HepG2 (cell line): ENCODE data around the gene ORC4. TPM values are rescaled to one million over a fixed set of nuclear protein-coding genes. Genes with fewer than 3 reads are reported as not detected.

ENCODE experiments used
- ATF1 ChIP-seq: IDR thresholded peaks from 2 replicates; pipeline ENCODE4 v1.6.1; 2016; ENCODE audit warnings: mild to moderate bottlenecking, control low read depth
- DNMT3B ChIP-seq: conservative IDR thresholded peaks from 2 replicates; pipeline ENCODE4 v1.6.1; 2016; ENCODE audit warnings: missing biosample characterization, control low read depth
- DR1 ChIP-seq: sonication (generic); formaldehyde crosslinking; IDR thresholded peaks from 2 replicates; pipeline ENCODE4 v1.8.0; 2021; ENCODE audit warnings: mild to moderate bottlenecking, missing genetic modification reagents, inconsistent platforms
- ELF1 ChIP-seq: sonication (generic); formaldehyde crosslinking; IDR thresholded peaks from 2 replicates; pipeline ENCODE4 v1.4.0; 2020; ENCODE audit warnings: missing genetic modification reagents
- GTF3A ChIP-seq: sonication (generic); formaldehyde crosslinking; conservative IDR thresholded peaks from 2 replicates; pipeline ENCODE4 v1.4.0; 2020; ENCODE audit warnings: mild to moderate bottlenecking, missing genetic modification reagents
- HOXA5 ChIP-seq: sonication (generic); formaldehyde crosslinking; IDR thresholded peaks from 2 replicates; pipeline ENCODE4 v1.4.0; 2020; ENCODE audit warnings: missing genetic modification reagents
- JARID2 ChIP-seq: sonication (generic); formaldehyde crosslinking; IDR thresholded peaks from 2 replicates; pipeline ENCODE4 v1.8.1; 2023; ENCODE audit warnings: missing genetic modification reagents, inconsistent platforms; ENCODE audit not compliant: insufficient replicate concordance
- JUN ChIP-seq: sonication (generic); formaldehyde crosslinking; IDR thresholded peaks from 2 replicates; pipeline ENCODE4 v1.4.0; 2020; ENCODE audit warnings: mild to moderate bottlenecking, missing genetic modification reagents
- KLF13 ChIP-seq: sonication (generic); formaldehyde crosslinking; IDR thresholded peaks from 2 replicates; pipeline ENCODE4 v1.4.0; 2020; ENCODE audit warnings: mild to moderate bottlenecking, missing genetic modification reagents
- NFYC ChIP-seq: IDR thresholded peaks from 2 replicates; pipeline ENCODE4 v1.6.1; 2016; ENCODE audit warnings: missing genetic modification reagents, missing compliant biosample characterization
- NR3C1 ChIP-seq: sonication (generic); formaldehyde crosslinking; IDR thresholded peaks from 2 replicates; pipeline ENCODE4 v1.4.0; 2020; ENCODE audit warnings: missing genetic modification reagents
- POLR2AphosphoS5 ChIP-seq: IDR thresholded peaks from 2 replicates; pipeline ENCODE4 v1.6.1; 2012; ENCODE audit warnings: low read depth, low read length
- RBFOX2 ChIP-seq: fragments of 200-400 bp; formaldehyde crosslinking; IDR thresholded peaks from 2 replicates; pipeline ENCODE4 v1.6.1; 2017; ENCODE audit warnings: low read depth, mild to moderate bottlenecking, low read length
- SMAD1 ChIP-seq: sonication (generic); formaldehyde crosslinking; IDR thresholded peaks from 2 replicates; pipeline ENCODE4 v1.4.0; 2020; ENCODE audit warnings: missing genetic modification reagents, low read depth, mild to moderate bottlenecking, borderline replicate concordance
- SP1 ChIP-seq, 2 experiments: fragments of 450-650 bp in 1 of 2; sonication (generic) in 1 of 2; formaldehyde crosslinking in 1 of 2; IDR thresholded peaks; 2 replicates each; pipeline versions ENCODE4 v1.4.0 to v1.6.1; 2016 to 2020; ENCODE audit warnings: missing genetic modification reagents in 1 of 2
- SRSF1 ChIP-seq: fragments of 200-400 bp; formaldehyde crosslinking; optimal IDR thresholded peaks from 2 replicates; pipeline ENCODE3; 2017; ENCODE audit warnings: mild to moderate bottlenecking, low read depth, low read length, moderate library complexity
- ZNF260 ChIP-seq: sonication (generic); formaldehyde crosslinking; IDR thresholded peaks from 2 replicates; pipeline ENCODE4 v1.4.0; 2020; ENCODE audit warnings: missing genetic modification reagents, low read depth, mild to moderate bottlenecking, borderline replicate concordance
- ZNF296 ChIP-seq: sonication (generic); formaldehyde crosslinking; conservative IDR thresholded peaks from 2 replicates; pipeline ENCODE4 v1.5.0; 2020; ENCODE audit warnings: mild to moderate bottlenecking, missing genetic modification reagents
- ZNF329 ChIP-seq: sonication (generic); formaldehyde crosslinking; IDR thresholded peaks from 2 replicates; pipeline ENCODE4 v1.9.0; 2021; ENCODE audit warnings: low read depth, mild to moderate bottlenecking, missing genetic modification reagents
- ZNF674 ChIP-seq: sonication (generic); formaldehyde crosslinking; IDR thresholded peaks from 2 replicates; pipeline ENCODE4 v1.5.0; 2020; ENCODE audit warnings: low read depth, mild to moderate bottlenecking, missing genetic modification reagents
- ZNF788 ChIP-seq: sonication (generic); formaldehyde crosslinking; IDR thresholded peaks from 2 replicates; pipeline ENCODE4 v1.5.0; 2020; ENCODE audit warnings: mild to moderate bottlenecking, missing genetic modification reagents, borderline replicate concordance
- ZNF891 ChIP-seq: sonication (generic); formaldehyde crosslinking; IDR thresholded peaks from 2 replicates; pipeline ENCODE4 v1.5.0; 2020; ENCODE audit warnings: mild to moderate bottlenecking, missing genetic modification reagents
- polyA plus RNA-seq, 8 experiments: library from polyadenylated mRNA; depleted of rRNA in 3 of 8; stranded (reverse) in 7 of 8; unstranded in 1 of 8; fragments of >200 nt; fragmentation: Illumina TruSeq in 4 of 8; extraction: Trizol in 4 of 8; gene quantifications; 2 replicates each; pipeline versions ENCODE4 v1.2.1 to v1.2.3, GENCODE V29; 2011 to 2016; ENCODE audit warnings: low read depth in 4 of 8, missing spikeins in 1 of 8, mixed read lengths in 1 of 8; ENCODE audit not compliant: insufficient read depth in 1 of 8
- total RNA-seq, 5 experiments: library from RNA; depleted of rRNA; stranded (reverse); fragments of >200 nt; fragmentation: Illumina TruSeq; extraction: Trizol; gene quantifications; 2 replicates each; pipeline ENCODE4 v1.2.3, GENCODE V29; 2016; ENCODE audit warnings: low read depth in 1 of 5
- TF ChIP-seq, protein P1 (sequence below): sonication (generic); formaldehyde crosslinking; IDR thresholded peaks from 2 replicates; pipeline ENCODE4 v1.8.1; 2023; ENCODE audit warnings: missing genetic modification reagents, inconsistent platforms, borderline replicate concordance
- TF ChIP-seq, protein P2 (sequence below): sonication (generic); formaldehyde crosslinking; IDR thresholded peaks from 2 replicates; pipeline ENCODE4 v1.4.0; 2020; ENCODE audit warnings: missing genetic modification reagents, borderline replicate concordance
- TF ChIP-seq, protein P3 (sequence below): IDR thresholded peaks from 2 replicates; pipeline ENCODE4 v1.6.1; 2016; ENCODE audit warnings: low read depth, control low read depth

The ORC4 gene
- total and polyA plus RNA-seq, 2 of the 13 experiments (the other 11 are each of a cell fraction or from before 2014, with no cell fraction given) = 28.6 to 84.8 TPM

DNA sequence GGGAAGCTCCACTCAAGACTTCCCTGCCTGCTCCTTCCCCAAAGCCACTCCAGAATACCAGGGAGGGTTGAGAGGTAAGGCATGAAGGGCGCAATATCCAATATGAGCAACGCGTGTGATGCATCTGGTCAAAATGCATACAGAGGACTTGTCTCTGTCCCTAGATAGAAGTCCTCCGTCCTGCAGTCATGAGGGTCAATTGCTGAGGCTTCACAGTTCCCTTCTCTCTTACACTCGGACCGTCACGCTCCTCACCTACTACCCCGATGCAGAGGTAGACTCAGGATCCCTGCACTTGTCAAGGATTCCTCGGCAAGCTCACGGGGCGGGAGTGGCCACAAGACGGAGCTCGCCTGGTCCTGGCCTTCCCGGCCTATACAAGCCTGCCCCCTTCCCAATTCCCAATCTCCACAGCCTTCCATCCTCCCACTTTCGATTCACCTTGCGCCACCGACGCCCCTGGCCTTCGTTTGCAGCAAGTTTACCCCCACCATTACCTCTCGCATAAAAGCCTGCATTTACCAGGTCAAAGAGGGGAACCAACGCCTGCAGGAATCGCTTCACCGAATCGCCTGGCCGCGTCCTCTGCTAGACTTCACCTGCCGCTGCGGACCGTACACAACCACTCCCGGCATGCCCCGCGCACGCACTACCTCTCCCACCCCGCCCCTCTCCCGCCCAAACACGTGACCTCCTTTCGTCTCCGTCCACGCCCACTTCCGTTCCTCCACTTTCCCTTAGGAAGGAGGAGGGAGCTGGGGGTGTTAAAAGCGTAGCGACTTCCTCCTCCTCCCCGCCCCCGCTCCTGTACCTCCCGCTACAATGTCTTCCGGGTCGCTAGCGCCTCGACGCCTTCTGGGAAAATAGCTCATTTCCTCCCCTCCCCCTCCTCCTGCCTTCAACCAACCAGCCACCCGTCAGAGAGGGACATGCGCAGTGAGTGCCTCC lies at the start of gene ORC4 (continued):
- TF ChIP-seq ZNF260 (CRISPR knock-in tag) (no peak), SRSF1 (no peak), GTF3A (CRISPR knock-in tag) (no peak; the same call in 1 of the 2 replicates), ATF1 (CRISPR knock-in tag) (peak; percentile 81), DNMT3B (CRISPR knock-in tag) (no peak; the same call in 1 of the 2 replicates), SP1 (IDR thresholded peaks at IDR 0.05) (no peak), SP1 (CRISPR knock-in tag; IDR thresholded peaks at IDR 0.05) (peak; percentile 69), NFYC (CRISPR knock-in tag) (peak; percentile 52; the same call in 1 of the 2 replicates), ZNF788 (CRISPR knock-in tag) (peak; percentile 96), DR1 (CRISPR knock-in tag) (peak; percentile 95), POLR2AphosphoS5 (peak; percentile 95), ELF1 (peak; percentile 95), JUN (CRISPR knock-in tag) (no peak; the same call in none of the 2 replicates), ZNF891 (CRISPR knock-in tag) (peak; percentile 97), ZNF296 (CRISPR knock-in tag) (no peak), KLF13 (no peak), NR3C1 (CRISPR knock-in tag) (no peak), ZNF329 (CRISPR knock-in tag) (peak; percentile 90; the same call in 1 of the 2 replicates), SMAD1 (CRISPR knock-in tag) (no peak; the same call in 1 of the 2 replicates), JARID2 (CRISPR knock-in tag) (peak; percentile 69), ZNF674 (CRISPR knock-in tag) (no peak; the same call in 1 of the 2 replicates), RBFOX2 (peak; percentile 81), HOXA5 (CRISPR knock-in tag) (peak; percentile 93)
- TF ChIP-seq, protein P1, sequence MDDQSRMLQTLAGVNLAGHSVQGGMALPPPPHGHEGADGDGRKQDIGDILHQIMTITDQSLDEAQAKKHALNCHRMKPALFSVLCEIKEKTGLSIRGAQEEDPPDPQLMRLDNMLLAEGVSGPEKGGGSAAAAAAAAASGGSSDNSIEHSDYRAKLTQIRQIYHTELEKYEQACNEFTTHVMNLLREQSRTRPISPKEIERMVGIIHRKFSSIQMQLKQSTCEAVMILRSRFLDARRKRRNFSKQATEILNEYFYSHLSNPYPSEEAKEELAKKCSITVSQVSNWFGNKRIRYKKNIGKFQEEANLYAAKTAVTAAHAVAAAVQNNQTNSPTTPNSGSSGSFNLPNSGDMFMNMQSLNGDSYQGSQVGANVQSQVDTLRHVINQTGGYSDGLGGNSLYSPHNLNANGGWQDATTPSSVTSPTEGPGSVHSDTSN (CRISPR knock-in tag) = no peak
- TF ChIP-seq, protein P2, sequence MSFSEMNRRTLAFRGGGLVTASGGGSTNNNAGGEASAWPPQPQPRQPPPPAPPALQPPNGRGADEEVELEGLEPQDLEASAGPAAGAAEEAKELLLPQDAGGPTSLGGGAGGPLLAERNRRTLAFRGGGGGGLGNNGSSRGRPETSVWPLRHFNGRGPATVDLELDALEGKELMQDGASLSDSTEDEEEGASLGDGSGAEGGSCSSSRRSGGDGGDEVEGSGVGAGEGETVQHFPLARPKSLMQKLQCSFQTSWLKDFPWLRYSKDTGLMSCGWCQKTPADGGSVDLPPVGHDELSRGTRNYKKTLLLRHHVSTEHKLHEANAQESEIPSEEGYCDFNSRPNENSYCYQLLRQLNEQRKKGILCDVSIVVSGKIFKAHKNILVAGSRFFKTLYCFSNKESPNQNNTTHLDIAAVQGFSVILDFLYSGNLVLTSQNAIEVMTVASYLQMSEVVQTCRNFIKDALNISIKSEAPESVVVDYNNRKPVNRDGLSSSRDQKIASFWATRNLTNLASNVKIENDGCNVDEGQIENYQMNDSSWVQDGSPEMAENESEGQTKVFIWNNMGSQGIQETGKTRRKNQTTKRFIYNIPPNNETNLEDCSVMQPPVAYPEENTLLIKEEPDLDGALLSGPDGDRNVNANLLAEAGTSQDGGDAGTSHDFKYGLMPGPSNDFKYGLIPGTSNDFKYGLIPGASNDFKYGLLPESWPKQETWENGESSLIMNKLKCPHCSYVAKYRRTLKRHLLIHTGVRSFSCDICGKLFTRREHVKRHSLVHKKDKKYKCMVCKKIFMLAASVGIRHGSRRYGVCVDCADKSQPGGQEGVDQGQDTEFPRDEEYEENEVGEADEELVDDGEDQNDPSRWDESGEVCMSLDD = peak; percentile 27; the same call in 1 of the 2 replicates
- TF ChIP-seq, protein P3, sequence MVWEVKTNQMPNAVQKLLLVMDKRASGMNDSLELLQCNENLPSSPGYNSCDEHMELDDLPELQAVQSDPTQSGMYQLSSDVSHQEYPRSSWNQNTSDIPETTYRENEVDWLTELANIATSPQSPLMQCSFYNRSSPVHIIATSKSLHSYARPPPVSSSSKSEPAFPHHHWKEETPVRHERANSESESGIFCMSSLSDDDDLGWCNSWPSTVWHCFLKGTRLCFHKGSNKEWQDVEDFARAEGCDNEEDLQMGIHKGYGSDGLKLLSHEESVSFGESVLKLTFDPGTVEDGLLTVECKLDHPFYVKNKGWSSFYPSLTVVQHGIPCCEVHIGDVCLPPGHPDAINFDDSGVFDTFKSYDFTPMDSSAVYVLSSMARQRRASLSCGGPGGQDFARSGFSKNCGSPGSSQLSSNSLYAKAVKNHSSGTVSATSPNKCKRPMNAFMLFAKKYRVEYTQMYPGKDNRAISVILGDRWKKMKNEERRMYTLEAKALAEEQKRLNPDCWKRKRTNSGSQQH (CRISPR knock-in tag) = peak; percentile 38
